Anterior cingulate cortex (tissue), 58 donors: ENCODE measurements around the gene COL8A1.
A peak's percentile ranks its signal among the peaks of the same experiment; 100 is the strongest.

Experiments used
- DNase-seq, 58 donors: peaks; one replicate each; lab custom pipeline; 2025; lab: John Stamatoyannopoulos, UW

COL8A1 gene

GRCh38 chr3:99780749-99781148, 142.4 kb downstream of the COL8A1 start:
- DNase-seq: no peak

- no peak for DNase-seq
These were observed 143.4 kb downstream of the COL8A1 start for GRCh38 chr3:99781761-99782160.

- no peak for DNase-seq
These were observed 144.7 kb downstream of the COL8A1 start for GRCh38 chr3:99783011-99783573.

- peak in 7 of 58 donors; percentile 0 to 9 (median 3) for DNase-seq
These were observed 150.8 kb downstream of the COL8A1 start for GRCh38 chr3:99789011-99789721.

- no peak for DNase-seq
These were observed 156.1 kb downstream of the COL8A1 start for GRCh38 chr3:99794485-99794884.

- DNase-seq: no peak
These were observed 157.2 kb downstream of the COL8A1 start for GRCh38 chr3:99795573-99795972.

GRCh38 chr3:99799422-99799821, 161.0 kb downstream of the COL8A1 start:
- DNase-seq: no peak

- no peak for DNase-seq
These were observed 164.9 kb downstream of the COL8A1 start for GRCh38 chr3:99803297-99803696.

GRCh38 chr3:99805160-99805559, 166.8 kb downstream of the COL8A1 start:
- DNase-seq: no peak

GRCh38 chr3:99808163-99808794, 169.9 kb downstream of the COL8A1 start:
- peak in 6 of 58 donors; percentile 4 to 27 (median 9) for DNase-seq

GRCh38 chr3:99809565-99809964, 171.2 kb downstream of the COL8A1 start:
- no peak for DNase-seq

GRCh38 chr3:99810403-99810802, 172.0 kb downstream of the COL8A1 start:
- DNase-seq: no peak

GRCh38 chr3:99817047-99817436, 178.6 kb downstream of the COL8A1 start:
- peak in 6 of 58 donors; percentile 11 to 54 (median 39) for DNase-seq

- DNase-seq: peak in 57 of 58 donors; percentile 47 to 94 (median 84)
These were observed 179.2 kb downstream of the COL8A1 start, which contains the start of gene CMSS1 for GRCh38 chr3:99817437-99818240. Gene CMSS1 (plus strand): TSS chr3:99817862.

- DNase-seq: no peak
These were observed 180.4 kb downstream of the COL8A1 start for GRCh38 chr3:99818818-99819217.

GRCh38 chr3:99823723-99824711, 185.6 kb downstream of the COL8A1 start:
- no peak for DNase-seq

GRCh38 chr3:99825004-99825640, 186.7 kb downstream of the COL8A1 start:
- DNase-seq: no peak

GRCh38 chr3:99829844-99830243, 191.4 kb downstream of the COL8A1 start:
- no peak for DNase-seq

- no peak for DNase-seq
These were observed 195.3 kb downstream of the COL8A1 start for GRCh38 chr3:99833617-99834205.
